ENCODE results near the gene KIAA1614. TPM values are rescaled to one million over a fixed set of nuclear protein-coding genes. Genes with fewer than 3 reads are reported as not detected.
"Not testable (repeated sequence)": the region's sequence is repeated elsewhere in the genome, so short reads cannot be mapped to it uniquely, and the experiment has no call there.

The KIAA1614 gene
- total RNA-seq, 8 experiments from 2014 or later: 0.36 to 2.6 (median 1.2) TPM

- Histone ChIP-seq H3K4me1 (replicated peaks in 1 of 2) (no peaks in the 10 kb centered on the region), H3K27ac (no peak overlapping the region), H3K4me3 (no peak overlapping the region)
- in situ Hi-C loops (cut with MboI; ENCODE audit: low pct_unique_long_range_greater_than_20kb in 2 of 9, low sequenced_read_pairs in 9 of 9, unreplicated experiment in 9 of 9): no loop called here
- 72 to 100% (median 87%) methylated on average over 1 to 13 of the region's 15 CpGs; no CpG with 5 or more reads in 2 of the 10 experiments for WGBS, 10 experiments
- no peak for ATAC-seq (replicated peaks in 6 of 8)
Measured at GRCh38 chr1:180966744-180967536, 54.2 kb downstream of the KIAA1614 start.

GRCh38 chr1:180967558-180967957, 54.9 kb downstream of the KIAA1614 start:
- Histone ChIP-seq H3K4me3 (no peak overlapping the region), H3K4me1 (replicated peaks in 1 of 2) (no peaks in the 10 kb centered on the region), H3K27ac (no peak overlapping the region)
- in situ Hi-C loops (cut with MboI; ENCODE audit: low pct_unique_long_range_greater_than_20kb in 2 of 9, low sequenced_read_pairs in 9 of 9, unreplicated experiment in 9 of 9): no loop called here
- WGBS, 10 experiments: 60 to 100% (median 71%) methylated on average over 1 of the region's 1 CpG; no CpG with 5 or more reads in 5 of the 10 experiments
- ATAC-seq (replicated peaks in 6 of 8): no peak

DNA sequence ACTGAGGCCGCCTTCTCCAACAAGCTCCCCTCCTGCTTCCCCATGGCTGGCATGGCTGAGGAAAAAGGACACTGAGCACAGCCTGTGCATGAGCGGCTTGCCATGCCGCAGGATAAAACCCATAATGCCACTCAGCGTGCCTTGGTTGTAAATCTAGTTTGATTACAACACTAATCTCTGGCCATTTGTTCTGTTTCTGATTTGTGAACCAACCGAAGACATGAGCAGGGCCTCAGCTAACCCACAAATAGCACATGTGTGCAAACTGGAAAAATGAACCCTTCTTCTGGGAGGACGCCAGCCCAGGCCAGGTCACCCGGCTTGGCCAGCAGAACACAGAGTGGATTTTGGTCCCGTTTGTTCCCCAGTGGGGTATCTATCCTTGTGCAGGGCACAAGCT, 56.1 kb downstream of the KIAA1614 start:
- ATAC-seq (replicated peaks in 6 of 8); in situ Hi-C loops (cut with MboI; ENCODE audit: low pct_unique_long_range_greater_than_20kb in 2 of 9, low sequenced_read_pairs in 9 of 9, unreplicated experiment in 9 of 9); H3K27ac ChIP-seq; H3K4me1 ChIP-seq (replicated peaks in 1 of 2); H3K4me3 ChIP-seq: not testable (repeated sequence)
- WGBS, 10 experiments: 94 to 100% (median 100%) methylated on average over 2 to 5 of the region's 8 CpGs; no CpG with 5 or more reads in 4 of the 10 experiments

- Histone ChIP-seq H3K4me1 (replicated peaks in 1 of 2) (peaks cover 0 to 8% of the 10 kb centered on the region in 2 donors), H3K27ac (no peak overlapping the region), H3K4me3 (no peak overlapping the region)
- WGBS, 10 experiments: 0 to 100% (median 83%) methylated on average over 1 to 8 of the region's 8 CpGs; no CpG with 5 or more reads in 1 of the 10 experiments
- ATAC-seq (replicated peaks in 6 of 8): no peak
- in situ Hi-C loops (cut with MboI; ENCODE audit: low pct_unique_long_range_greater_than_20kb in 2 of 9, low sequenced_read_pairs in 9 of 9, unreplicated experiment in 9 of 9): no loop called here
Measured at GRCh38 chr1:180969434-180969833, 56.7 kb downstream of the KIAA1614 start.

DNA sequence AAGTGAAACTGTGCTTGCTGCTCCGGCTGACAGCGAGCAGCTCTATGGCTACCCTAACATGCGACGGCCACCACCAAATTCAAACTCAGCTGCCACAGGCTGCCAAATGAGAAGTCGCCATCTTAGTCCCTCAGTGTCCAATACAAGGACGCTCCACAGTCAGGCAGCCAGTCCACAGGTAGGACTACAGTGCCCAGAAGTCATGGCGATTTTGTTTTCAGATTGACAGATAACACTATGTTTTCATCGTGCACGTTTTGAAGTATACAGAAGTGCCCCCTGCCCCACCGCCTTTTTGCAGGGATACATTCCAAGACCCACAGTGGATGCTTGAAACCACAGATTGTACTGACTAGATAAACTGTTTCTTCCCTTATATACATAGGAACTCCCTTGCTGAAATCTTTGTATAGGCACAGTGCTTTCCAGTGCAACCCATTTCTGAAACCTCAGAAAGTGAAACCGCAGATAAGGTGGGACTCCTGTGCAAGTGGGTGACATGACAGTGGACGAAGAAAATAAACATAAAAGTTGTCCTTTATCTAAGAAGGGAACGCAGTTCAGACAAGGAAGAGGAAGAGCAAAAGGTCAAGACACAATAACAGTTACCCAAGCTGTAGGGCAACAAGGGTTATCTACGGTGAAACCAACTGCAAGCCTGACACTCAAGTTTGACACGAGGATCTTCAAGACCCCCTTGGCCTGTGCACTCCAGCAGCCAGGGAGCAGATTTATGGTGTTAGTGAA, 57.8 kb downstream of the KIAA1614 start:
- no peak for ATAC-seq (replicated peaks in 6 of 8)
- Histone ChIP-seq H3K4me3 (no peak overlapping the region), H3K27ac (no peak overlapping the region), H3K4me1 (replicated peaks in 1 of 2) (peaks cover 0 to 9% of the 10 kb centered on the region in 2 donors)
- in situ Hi-C loops (cut with MboI; ENCODE audit: low pct_unique_long_range_greater_than_20kb in 2 of 9, low sequenced_read_pairs in 9 of 9, unreplicated experiment in 9 of 9): no loop called here
- WGBS, 10 experiments: 79 to 100% (median 91%) methylated on average over 2 to 15 of the region's 15 CpGs; no CpG with 5 or more reads in 3 of the 10 experiments

DNA sequence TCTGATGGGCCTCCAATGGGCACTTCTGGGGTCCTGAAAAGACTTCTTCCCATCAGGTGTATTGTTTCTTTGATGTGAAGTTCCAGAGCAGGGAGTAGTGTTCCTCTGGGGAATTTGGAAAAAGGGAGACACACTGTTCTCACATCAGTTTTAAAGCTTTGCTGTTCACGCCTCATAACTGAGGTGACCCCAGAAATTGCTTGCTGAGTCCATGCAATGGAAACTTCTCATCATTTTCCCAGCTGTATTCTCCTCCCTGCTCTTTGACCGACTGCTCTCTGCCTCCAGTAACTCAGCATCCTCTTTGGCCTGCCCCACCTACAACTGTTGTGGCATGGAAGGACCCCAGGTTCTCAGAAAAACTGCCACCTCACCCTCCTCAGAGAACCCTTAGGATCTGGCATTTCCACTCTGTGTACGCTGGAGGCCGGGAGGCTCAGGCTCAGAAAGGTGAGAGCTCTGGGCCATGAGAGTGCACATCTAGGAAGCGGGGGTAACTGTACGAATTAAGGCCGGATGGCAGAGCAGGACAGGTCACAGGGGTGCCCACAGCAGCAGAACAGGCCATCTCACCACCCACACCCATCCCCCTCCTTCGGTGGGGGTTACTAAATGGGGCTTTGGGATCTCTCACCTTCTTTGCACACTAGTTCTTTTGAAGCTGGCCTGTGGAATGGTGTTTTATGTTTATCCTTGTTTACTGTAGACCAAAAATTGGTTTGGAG, 58.7 kb downstream of the KIAA1614 start:
- H3K27ac ChIP-seq: no peak overlapping the region
- no peak for ATAC-seq (replicated peaks in 6 of 8)
- in situ Hi-C loops (cut with MboI; ENCODE audit: low pct_unique_long_range_greater_than_20kb in 2 of 9, low sequenced_read_pairs in 9 of 9, unreplicated experiment in 9 of 9): no loop called here
- WGBS, 10 experiments: 78 to 100% (median 96%) methylated on average over 3 to 6 of the region's 8 CpGs; no CpG with 5 or more reads in 5 of the 10 experiments
- no peak overlapping the region for H3K4me3 ChIP-seq
- peaks cover 0 to 9% of the 10 kb centered on the region in 2 donors for H3K4me1 ChIP-seq (replicated peaks in 1 of 2)

GRCh38 chr1:180973369-180973768, 60.7 kb downstream of the KIAA1614 start:
- Histone ChIP-seq H3K4me3 (no peak overlapping the region), H3K4me1 (replicated peaks in 1 of 2) (peaks cover 0 to 9% of the 10 kb centered on the region in 2 donors), H3K27ac (no peak overlapping the region)
- whole genome bisulfite sequencing, 10 experiments: 57 to 100% (median 93%) methylated on average over 1 to 4 of the region's 4 CpGs
- no peak for ATAC-seq (replicated peaks in 6 of 8)
- in situ Hi-C loops (cut with MboI; ENCODE audit: low pct_unique_long_range_greater_than_20kb in 2 of 9, low sequenced_read_pairs in 9 of 9, unreplicated experiment in 9 of 9): no loop called here

GRCh38 chr1:180974236-180974635, 61.5 kb downstream of the KIAA1614 start:
- ATAC-seq (replicated peaks in 6 of 8): peak in 3 of 8 experiments; percentile 22 to 48 (median 35)
- Histone ChIP-seq H3K4me3 (no peak overlapping the region), H3K27ac (no peak overlapping the region), H3K4me1 (replicated peaks in 1 of 2) (peaks cover 0 to 9% of the 10 kb centered on the region in 2 donors)
- WGBS, 10 experiments: 20 to 63% (median 42%) methylated on average over 1 to 4 of the region's 4 CpGs
- in situ Hi-C loops (cut with MboI; ENCODE audit: low pct_unique_long_range_greater_than_20kb in 2 of 9, low sequenced_read_pairs in 9 of 9, unreplicated experiment in 9 of 9): no loop called here

DNA sequence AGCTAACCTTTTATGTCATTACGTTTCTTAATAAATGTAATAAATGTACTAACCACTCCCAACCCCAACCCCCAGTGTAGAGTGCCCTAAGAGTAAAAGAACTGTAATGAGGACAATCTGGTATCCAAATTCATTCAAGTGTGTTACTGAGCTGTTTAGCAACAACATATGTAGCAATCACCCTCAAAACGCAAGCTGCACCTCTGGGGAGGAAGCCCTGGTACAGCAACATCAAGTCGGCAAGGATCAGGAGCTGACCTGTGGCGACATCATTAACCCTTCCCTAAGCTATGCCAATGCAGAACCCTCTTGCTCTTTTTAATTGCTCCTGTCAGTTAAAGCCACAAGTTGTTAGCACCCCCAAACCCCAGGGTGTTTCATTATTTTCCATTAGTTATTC, 62.9 kb downstream of the KIAA1614 start:
- in situ Hi-C loops (cut with MboI; ENCODE audit: low pct_unique_long_range_greater_than_20kb in 2 of 9, low sequenced_read_pairs in 9 of 9, unreplicated experiment in 9 of 9): no loop called here
- ATAC-seq (replicated peaks in 6 of 8): no peak
- Histone ChIP-seq H3K27ac (no peak overlapping the region), H3K4me3 (no peak overlapping the region), H3K4me1 (replicated peaks in 1 of 2) (peaks cover 0 to 9% of the 10 kb centered on the region in 2 donors)
- WGBS, 10 experiments: 30 to 100% (median 96%) methylated on average over 1 to 4 of the region's 4 CpGs; no CpG with 5 or more reads in 2 of the 10 experiments

DNA sequence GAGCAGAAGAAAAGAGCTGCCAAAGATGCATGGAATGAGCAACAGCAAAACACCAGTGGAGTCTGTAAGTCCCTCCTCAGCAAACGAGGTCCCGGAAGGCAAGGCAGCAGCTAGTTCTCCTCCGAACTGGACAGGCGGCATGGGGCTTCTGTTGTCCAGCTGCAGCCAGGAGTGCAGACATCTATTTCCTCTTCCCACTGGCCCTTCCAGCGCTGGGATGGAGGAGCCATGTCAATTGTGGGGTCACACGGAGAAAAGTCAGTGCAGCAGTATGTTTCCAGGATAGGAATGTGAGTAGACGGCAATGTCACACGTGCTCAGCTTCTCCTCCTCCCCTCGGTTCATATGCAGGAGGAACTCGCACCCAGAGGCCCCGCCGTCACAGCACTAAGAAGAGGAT, 63.5 kb downstream of the KIAA1614 start:
- peaks cover 0 to 9% of the 10 kb centered on the region in 2 donors for H3K4me1 ChIP-seq (replicated peaks in 1 of 2)
- no peak overlapping the region for H3K4me3 ChIP-seq
- H3K27ac ChIP-seq: no peak overlapping the region
- in situ Hi-C loops (cut with MboI; ENCODE audit: low pct_unique_long_range_greater_than_20kb in 2 of 9, low sequenced_read_pairs in 9 of 9, unreplicated experiment in 9 of 9): no loop called here
- WGBS, 10 experiments: 33 to 100% (median 97%) methylated on average over 1 to 9 of the region's 12 CpGs; no CpG with 5 or more reads in 1 of the 10 experiments
- no peak for ATAC-seq (replicated peaks in 6 of 8)

DNA sequence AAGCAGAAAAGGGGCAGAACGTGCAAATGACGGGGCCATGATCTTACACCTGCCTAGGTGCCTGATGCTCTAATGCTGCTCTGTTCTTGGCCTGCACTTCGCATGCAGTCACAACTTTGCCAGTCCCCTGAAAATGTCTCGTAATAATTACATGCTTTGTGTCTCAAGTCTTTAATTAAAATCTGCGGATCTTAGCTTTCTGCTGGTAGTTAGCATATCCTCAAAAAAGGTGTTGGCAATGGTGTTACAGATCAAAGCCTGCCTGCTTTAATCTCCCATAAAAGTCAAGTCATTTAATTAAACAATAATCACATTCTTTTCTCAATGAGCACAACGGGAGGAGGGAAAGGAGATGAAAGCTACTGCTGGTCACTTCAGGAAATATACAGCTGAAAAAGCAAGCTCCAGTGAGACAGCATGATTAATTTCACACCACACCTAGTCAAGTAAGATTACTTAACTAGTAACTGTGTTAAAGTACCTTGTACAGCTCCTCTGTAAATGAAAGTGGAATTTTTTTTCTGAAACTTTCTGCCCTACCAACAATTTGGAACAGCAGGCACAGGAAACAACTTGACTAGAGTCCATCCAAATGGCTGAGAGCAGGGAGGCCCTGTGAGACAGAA, 64.1 kb downstream of the KIAA1614 start:
- Histone ChIP-seq H3K27ac (no peak overlapping the region), H3K4me1 (replicated peaks in 1 of 2) (peaks cover 0 to 9% of the 10 kb centered on the region in 2 donors), H3K4me3 (no peak overlapping the region)
- no peak for ATAC-seq (replicated peaks in 6 of 8)
- in situ Hi-C loops (cut with MboI; ENCODE audit: low pct_unique_long_range_greater_than_20kb in 2 of 9, low sequenced_read_pairs in 9 of 9, unreplicated experiment in 9 of 9): no loop called here
- WGBS, 10 experiments: 80 to 100% (median 91%) methylated on average over 1 to 6 of the region's 6 CpGs

DNA sequence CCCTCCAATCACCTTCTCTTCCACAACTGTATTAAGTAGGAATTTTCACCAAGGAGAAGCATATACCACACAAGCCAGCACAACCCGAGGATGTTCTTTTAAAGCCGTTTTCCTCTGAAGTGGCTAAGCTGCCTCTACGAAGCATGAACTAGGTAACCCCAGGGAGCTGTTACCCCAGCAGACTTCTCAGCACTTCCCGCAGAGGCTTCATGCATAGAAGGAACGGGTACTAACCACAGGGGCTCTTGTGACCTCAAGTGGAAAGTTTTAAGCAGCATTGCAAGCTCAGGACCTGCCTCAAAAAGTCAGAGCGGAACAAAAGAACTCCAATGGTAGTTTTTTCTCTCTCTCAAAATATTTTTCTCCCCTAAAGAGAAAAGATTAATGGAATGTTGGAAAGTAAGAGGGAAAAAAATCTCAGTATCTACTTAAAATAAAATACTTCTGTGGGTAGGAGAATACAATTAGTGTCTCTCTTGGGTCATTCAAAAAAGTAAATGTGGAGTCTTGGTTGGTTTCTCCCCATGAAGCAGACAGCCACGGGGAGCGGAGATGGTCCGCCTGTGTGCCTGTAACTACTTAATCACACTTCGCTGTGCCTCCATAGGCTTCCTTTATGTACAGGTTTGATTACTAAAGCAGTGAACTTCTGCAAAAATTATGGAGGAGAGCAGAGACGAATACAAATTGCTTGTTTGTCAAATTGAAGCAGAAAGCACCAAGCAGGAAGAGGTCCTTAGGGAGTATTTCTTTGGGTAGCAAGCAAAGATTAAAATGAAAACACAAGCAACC, 69.1 kb downstream of the KIAA1614 start:
- no peak for ATAC-seq (replicated peaks in 6 of 8)
- WGBS, 10 experiments: 50 to 85% (median 67%) methylated on average over 1 to 11 of the region's 11 CpGs
- in situ Hi-C loops (cut with MboI; ENCODE audit: low pct_unique_long_range_greater_than_20kb in 2 of 9, low sequenced_read_pairs in 9 of 9, unreplicated experiment in 9 of 9): no loop called here
- Histone ChIP-seq H3K4me1 (replicated peaks in 1 of 2) (no peaks in the 10 kb centered on the region), H3K27ac (no peak overlapping the region), H3K4me3 (no peak overlapping the region)

Measured in motor neuron (in vitro differentiated cells).